Measurements from ENCODE around the gene ADGRV1. TPM values are rescaled to one million over a fixed set of nuclear protein-coding genes. Genes with fewer than 3 reads are reported as not detected.

Gene ADGRV1
- total RNA-seq, 4 donors from 2014 or later: 0.25 to 0.60 (median 0.56) TPM; not detected in 1

- DNase-seq (ENCODE audit: low spot score) (no peak), ATAC-seq (ENCODE audit: low FRiP score) (peak; percentile 85)
- TF ChIP-seq CTCF (IDR thresholded peaks at IDR 0.05): no peak
These were observed 514.3 kb downstream of the ADGRV1 start for GRCh38 chr5:91072881-91073280.

- ATAC-seq (ENCODE audit: low FRiP score): peak; percentile 53
- no peak for TF ChIP-seq CTCF (IDR thresholded peaks at IDR 0.05)
- no peak for DNase-seq (ENCODE audit: low spot score)
These were observed 516.0 kb downstream of the ADGRV1 start for GRCh38 chr5:91074615-91075014.

- ATAC-seq (ENCODE audit: low FRiP score): no peak
- no peak for TF ChIP-seq CTCF (IDR thresholded peaks at IDR 0.05)
- no peak for DNase-seq (ENCODE audit: low spot score)
These were observed 517.5 kb downstream of the ADGRV1 start for GRCh38 chr5:91076138-91076537.

GRCh38 chr5:91077623-91078022, 519.0 kb downstream of the ADGRV1 start:
- DNase-seq (ENCODE audit: low spot score) (no peak), ATAC-seq (ENCODE audit: low FRiP score) (no peak)
- no peak for TF ChIP-seq CTCF (IDR thresholded peaks at IDR 0.05)

GRCh38 chr5:91079037-91079436, 520.4 kb downstream of the ADGRV1 start:
- DNase-seq (ENCODE audit: low spot score): no peak
- TF ChIP-seq CTCF (IDR thresholded peaks at IDR 0.05): no peak
- no peak for ATAC-seq (ENCODE audit: low FRiP score)

- ATAC-seq (ENCODE audit: low FRiP score) (no peak), DNase-seq (ENCODE audit: low spot score) (no peak)
- TF ChIP-seq CTCF (IDR thresholded peaks at IDR 0.05): no peak
These were observed 531.2 kb downstream of the ADGRV1 start for GRCh38 chr5:91089758-91090157.

GRCh38 chr5:91090995-91091394, 532.4 kb downstream of the ADGRV1 start:
- ATAC-seq (ENCODE audit: low FRiP score): no peak
- no peak for DNase-seq (ENCODE audit: low spot score)
- no peak for TF ChIP-seq CTCF (IDR thresholded peaks at IDR 0.05)

Data from omental fat pad (tissue), 4 donors.